K562 (cell line): Measurements from ENCODE around the gene AGR2.

Source experiments
- CREB1 ChIP-seq, 2 experiments: sonication (generic) in 1 of 2; formaldehyde crosslinking in 1 of 2; IDR thresholded peaks; 2 replicates each; pipeline versions ENCODE4 v1.6.1 to v1.8.0; 2012 to 2022; ENCODE audit warnings: inconsistent platforms in 1 of 2, mild to moderate bottlenecking in 1 of 2, missing genetic modification reagents in 1 of 2, moderate library complexity in 1 of 2
- JUN ChIP-seq, 2 experiments: sonication (generic) in 1 of 2; formaldehyde crosslinking in 1 of 2; IDR thresholded peaks; 2 replicates each; pipeline versions ENCODE4 v1.6.1 to v1.8.0; 2012 to 2022; ENCODE audit warnings: borderline replicate concordance in 2 of 2, mild to moderate bottlenecking in 2 of 2, improper control_type of control experiment in 1 of 2, low read depth in 1 of 2, low read length in 1 of 2, missing genetic modification reagents in 1 of 2
- MAZ ChIP-seq, 2 experiments: fragments of 450-650 bp in 1 of 2; sonication (generic) in 1 of 2; formaldehyde crosslinking; IDR thresholded peaks in 1 of 2; conservative IDR thresholded peaks in 1 of 2; 2 replicates each; pipeline versions ENCODE4 v1.4.0 to v1.5.0; 2020; ENCODE audit warnings: mild to moderate bottlenecking in 1 of 2, missing genetic modification reagents in 1 of 2
- MXI1 ChIP-seq: IDR thresholded peaks from 2 replicates; pipeline ENCODE4 v1.6.1; 2011; ENCODE audit warnings: low read depth, mild to moderate bottlenecking, improper control_type of control experiment, low read length
- STAT5A ChIP-seq: IDR thresholded peaks from 2 replicates; pipeline ENCODE4 v1.6.1; 2012; ENCODE audit warnings: low read length, inconsistent platforms, borderline replicate concordance
- ZKSCAN8 ChIP-seq: fragments of 200-800 bp; sonication (Bioruptor generic); IDR thresholded peaks from 2 replicates; pipeline ENCODE4 v1.6.1; 2016; ENCODE audit warnings: missing genetic modification characterization, missing compliant biosample characterization
- ZNF133 ChIP-seq: fragments of 250-450 bp; sonication (Bioruptor Pico); IDR thresholded peaks from 2 replicates; pipeline ENCODE4 v1.4.0; 2020; ENCODE audit warnings: mild to moderate bottlenecking
- TF ChIP-seq, protein P1 (sequence below), 3 experiments: IDR thresholded peaks in 2 of 3; conservative IDR thresholded peaks in 1 of 3; 2 replicates each; pipeline ENCODE4 v1.5.1; 2011 to 2012; ENCODE audit warnings: low read length in 3 of 3, mild to moderate bottlenecking in 3 of 3, control low read depth in 2 of 3, improper control_type of control experiment in 1 of 3, inconsistent platforms in 1 of 3, low read depth in 1 of 3, mixed read lengths in 1 of 3, moderate library complexity in 1 of 3; ENCODE audit not compliant: insufficient read depth in 2 of 3
- TF ChIP-seq, protein P2 (sequence below): sonication (generic); formaldehyde crosslinking; IDR thresholded peaks from 2 replicates; pipeline ENCODE4 v1.8.0; 2022; ENCODE audit warnings: missing genetic modification reagents, mild to moderate bottlenecking, moderate library complexity, borderline replicate concordance

DNA sequence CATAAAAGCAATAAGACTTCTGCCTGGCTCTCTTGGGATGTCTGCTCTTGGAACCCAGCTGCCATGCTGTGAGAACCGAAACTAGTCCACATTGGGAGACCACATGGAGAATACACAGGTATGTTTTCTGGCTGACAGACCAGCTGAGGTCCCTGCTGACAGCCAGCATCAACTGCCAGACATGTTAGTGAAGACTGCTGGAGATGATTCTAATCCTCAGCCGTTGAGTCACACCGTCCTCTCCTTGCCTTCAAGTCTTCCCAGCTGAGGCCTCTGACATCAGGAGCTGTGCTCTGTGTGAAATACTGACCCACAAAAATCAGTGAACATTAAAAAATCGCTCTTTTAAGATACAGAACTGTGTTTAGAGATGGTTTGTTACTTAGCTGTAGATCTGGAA lies 36.9 kb upstream of the AGR2 start:
- TF ChIP-seq STAT5A (no peak), MAZ (CRISPR knock-in tag; conservative IDR thresholded peaks at IDR 0.05 in 1 of 2, IDR thresholded peaks at IDR 0.05 in 1 of 2) (no peak), MXI1 (no peak), JUN (IDR thresholded peaks at IDR 0.05; ENCODE audit: borderline replicate concordance, low read depth, low read length) (no peak), JUN (CRISPR knock-in tag; IDR thresholded peaks at IDR 0.05; ENCODE audit: borderline replicate concordance) (no peak), ZKSCAN8 (no peak), ZNF133 (CRISPR knock-in tag) (no peak), CREB1 (IDR thresholded peaks at IDR 0.05) (no peak), CREB1 (CRISPR knock-in tag; IDR thresholded peaks at IDR 0.05) (no peak)
- TF ChIP-seq, protein P1, sequence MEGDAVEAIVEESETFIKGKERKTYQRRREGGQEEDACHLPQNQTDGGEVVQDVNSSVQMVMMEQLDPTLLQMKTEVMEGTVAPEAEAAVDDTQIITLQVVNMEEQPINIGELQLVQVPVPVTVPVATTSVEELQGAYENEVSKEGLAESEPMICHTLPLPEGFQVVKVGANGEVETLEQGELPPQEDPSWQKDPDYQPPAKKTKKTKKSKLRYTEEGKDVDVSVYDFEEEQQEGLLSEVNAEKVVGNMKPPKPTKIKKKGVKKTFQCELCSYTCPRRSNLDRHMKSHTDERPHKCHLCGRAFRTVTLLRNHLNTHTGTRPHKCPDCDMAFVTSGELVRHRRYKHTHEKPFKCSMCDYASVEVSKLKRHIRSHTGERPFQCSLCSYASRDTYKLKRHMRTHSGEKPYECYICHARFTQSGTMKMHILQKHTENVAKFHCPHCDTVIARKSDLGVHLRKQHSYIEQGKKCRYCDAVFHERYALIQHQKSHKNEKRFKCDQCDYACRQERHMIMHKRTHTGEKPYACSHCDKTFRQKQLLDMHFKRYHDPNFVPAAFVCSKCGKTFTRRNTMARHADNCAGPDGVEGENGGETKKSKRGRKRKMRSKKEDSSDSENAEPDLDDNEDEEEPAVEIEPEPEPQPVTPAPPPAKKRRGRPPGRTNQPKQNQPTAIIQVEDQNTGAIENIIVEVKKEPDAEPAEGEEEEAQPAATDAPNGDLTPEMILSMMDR (IDR thresholded peaks at IDR 0.05 in 2 of 3, conservative IDR thresholded peaks at IDR 0.05 in 1 of 3; ENCODE audit: insufficient read depth in 2 of 3, low read depth in 1 of 3, low read length in 3 of 3) = no peak
- TF ChIP-seq, protein P2, sequence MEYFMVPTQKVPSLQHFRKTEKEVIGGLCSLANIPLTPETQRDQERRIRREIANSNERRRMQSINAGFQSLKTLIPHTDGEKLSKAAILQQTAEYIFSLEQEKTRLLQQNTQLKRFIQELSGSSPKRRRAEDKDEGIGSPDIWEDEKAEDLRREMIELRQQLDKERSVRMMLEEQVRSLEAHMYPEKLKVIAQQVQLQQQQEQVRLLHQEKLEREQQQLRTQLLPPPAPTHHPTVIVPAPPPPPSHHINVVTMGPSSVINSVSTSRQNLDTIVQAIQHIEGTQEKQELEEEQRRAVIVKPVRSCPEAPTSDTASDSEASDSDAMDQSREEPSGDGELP = no peak
